D341Med (cell line): Measurements from ENCODE around the gene EP400.

Source experiments
- DNase-seq: peaks from one replicate; pipeline ENCODE4 v3.0.0; 2012; ENCODE audit warnings: low spot score

Gene EP400

GRCh38 chr12:132019891-132020290 is 70.1 kb downstream of the EP400 start:
- DNase-seq, result no peak

- DNase-seq, result no peak
These were observed 70.5 kb downstream of the EP400 start for GRCh38 chr12:132020292-132020691.

GRCh38 chr12:132021031-132021871 is 71.5 kb downstream of the EP400 start:
- DNase-seq, result no peak

GRCh38 chr12:132021965-132022364 is 72.2 kb downstream of the EP400 start:
- no peak for DNase-seq

- DNase-seq, result no peak
These were observed 73.9 kb downstream of the EP400 start for GRCh38 chr12:132023658-132024057.

DNA sequence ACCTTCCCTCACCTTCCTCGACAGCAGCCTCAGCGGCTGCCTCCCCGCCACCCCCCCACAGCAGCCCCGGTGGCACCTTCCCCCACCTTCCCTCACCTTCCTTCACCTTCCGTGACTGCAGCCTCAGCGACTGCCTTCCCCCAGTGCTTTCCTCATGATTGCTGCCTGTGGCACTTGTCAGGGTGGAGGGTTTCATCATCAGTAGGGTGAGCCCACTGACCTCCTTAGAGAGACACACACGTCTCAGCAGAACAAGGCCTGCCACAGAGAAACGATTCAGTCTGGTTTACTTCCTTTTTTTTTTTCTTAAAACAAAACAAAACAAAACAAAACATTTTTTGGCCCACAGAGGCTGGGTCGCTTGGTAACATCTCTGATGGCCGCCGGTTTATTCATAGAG is 75.0 kb downstream of the EP400 start:
- no peak for DNase-seq

DNA sequence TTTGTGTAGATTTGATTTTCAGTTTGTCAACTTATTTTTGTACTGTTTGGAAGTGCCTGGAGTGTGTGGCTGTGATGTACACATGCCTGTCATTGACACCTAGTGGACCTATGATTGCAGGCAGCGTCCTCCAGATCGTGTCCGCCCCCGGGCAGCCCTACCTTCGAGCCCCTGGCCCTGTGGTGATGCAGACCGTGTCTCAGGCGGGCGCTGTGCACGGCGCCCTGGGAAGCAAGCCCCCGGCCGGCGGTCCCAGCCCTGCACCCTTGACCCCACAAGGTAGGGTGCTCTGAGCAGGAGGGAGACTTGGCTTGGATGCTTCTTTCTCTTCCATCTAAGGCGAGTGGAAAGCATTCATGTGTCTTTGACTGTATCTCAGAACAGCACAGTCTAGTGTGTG is 75.8 kb downstream of the EP400 start:
- no peak for DNase-seq

DNA sequence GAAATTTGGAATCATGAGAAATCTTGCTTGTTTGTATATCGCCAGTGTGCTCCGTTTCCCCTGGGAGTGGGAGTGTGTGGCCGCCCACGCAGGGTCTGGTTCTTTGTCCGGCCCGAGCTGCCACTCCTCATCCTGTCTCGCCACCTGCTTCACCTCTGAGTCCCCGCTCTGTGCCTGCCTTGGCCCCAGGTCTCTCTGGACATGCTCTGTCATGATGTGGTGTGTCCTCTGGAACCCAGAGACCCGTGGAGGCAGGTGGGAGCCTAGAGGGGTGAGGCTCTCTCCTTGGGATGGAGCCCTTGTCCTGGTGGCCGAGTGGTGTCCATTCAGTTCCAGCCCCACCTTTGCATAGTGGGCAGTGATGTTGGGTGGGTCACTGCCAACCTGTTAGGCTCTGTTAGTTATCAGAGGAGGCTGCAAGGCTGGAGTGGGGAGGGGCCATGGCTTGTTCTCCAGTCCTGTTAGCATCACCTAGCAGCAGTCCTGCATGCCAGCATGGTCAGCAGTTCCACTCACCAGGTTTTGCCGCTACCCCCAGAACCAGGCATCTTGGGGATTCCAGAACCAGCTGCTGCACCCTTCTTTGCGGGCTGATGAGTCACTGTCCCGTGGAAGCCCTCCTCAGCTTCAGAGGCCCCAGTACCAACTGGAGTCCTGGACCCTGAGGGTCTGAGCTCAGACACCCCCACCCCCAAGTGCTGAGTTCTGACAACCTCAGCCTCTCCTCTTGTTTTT is 76.5 kb downstream of the EP400 start:
- DNase-seq, result no peak

- no peak for DNase-seq
These were observed 77.2 kb downstream of the EP400 start for GRCh38 chr12:132026796-132027500.

DNA sequence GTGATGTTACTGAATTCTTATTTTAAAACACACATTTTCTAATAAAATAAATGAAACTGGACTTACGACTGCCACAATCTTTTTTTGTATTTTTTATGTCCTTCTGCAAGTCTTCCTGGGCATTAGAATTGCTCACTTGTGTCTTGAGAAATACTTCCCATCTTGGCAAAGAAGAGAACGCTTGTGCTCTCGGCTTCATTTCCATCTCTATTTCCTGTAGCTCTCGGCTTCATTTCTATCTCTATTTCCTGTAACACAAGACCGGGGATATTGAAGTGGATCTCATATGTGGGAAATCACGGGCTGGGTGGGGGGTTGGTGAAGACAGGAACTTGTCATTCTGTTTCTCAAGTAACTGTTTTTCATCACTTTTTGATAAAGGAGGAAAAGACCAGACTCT is 77.9 kb downstream of the EP400 start:
- DNase-seq, result no peak

DNA sequence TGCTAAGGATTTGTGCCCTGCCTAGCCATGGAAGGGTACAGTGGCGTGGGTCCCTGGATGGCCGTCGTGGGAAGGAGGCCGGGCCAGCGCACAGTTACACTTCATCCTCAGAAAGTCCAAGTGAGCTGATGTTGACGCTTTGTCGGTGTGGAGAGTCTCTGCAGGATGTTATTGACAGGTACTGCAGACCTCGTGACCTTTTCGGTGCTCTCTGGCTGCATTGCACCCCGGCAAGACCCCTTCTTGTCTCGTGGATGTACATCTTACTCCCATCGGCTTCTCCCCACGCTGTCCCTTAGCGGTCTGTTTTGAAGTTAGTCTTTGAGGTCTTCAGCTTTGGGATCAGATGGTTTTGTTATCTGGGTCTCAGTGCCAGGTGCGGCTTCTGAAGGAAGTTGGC is 78.4 kb downstream of the EP400 start:
- no peak for DNase-seq

DNA sequence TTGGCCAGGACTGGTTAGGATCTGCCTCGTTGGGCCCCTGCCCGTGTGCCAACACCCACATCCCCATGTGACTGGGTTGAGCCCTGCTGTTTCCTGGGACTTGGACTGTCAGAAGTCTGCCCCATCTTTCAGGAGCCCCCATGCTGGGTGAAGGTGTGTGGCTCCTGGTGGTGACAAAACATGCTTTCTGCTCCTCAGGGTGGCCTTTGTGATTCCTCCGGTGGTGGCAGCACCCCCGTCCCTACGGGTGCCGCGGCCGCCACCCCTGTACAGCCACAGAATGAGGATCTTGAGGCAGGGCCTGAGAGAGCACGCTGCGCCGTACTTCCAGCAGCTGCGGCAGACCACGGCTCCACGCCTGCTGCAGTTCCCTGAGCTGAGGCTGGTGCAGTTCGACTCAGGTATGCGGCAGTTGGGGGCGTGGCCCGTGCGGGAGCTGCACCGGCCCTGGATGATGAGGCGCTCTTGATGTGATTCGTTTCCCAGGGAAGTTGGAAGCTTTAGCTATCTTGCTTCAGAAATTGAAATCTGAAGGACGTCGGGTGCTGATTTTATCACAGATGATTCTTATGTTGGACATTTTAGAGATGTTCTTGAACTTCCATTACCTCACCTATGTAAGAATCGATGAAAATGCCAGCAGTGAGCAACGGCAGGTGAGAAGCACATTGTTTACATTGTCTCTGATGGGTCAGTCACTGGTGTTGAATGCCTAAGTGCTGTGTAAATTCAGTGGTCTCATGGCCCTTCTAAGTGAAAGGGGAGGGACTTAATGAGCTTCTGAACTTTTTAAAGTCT is 80.0 kb downstream of the EP400 start:
- DNase-seq, result no peak

DNA sequence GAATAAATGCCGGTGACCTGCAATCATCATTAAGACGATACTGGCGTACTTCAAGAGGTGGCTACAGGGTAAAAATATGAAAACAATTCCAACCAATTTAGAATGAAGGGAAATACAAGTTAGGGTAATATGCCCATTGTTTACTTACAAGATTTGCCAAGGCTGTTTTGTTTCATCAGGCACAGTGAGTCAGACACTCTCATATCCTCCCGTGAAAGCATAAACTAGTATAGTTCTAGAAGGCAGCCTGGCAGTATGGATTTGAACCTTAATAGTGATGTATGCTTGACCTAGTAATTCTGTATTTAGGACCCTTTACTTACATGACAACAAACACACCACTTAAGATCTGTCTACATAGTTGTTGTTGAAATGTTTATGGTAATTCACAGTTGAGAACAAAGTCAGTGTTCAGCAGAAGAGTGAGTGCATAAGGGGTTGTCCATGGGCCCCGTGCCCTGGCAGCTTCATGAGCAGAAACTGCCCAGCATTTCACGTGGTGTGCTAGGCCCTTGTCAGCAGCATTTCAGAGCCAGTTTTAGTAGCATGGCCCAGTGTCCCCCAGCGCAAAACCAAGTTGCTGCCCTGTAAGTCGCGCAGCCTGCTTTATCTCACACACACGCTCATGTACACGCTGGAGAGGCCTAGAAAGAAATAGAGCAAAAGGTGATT is 80.8 kb downstream of the EP400 start:
- no peak for DNase-seq

- DNase-seq, result no peak
These were observed 83.9 kb downstream of the EP400 start for GRCh38 chr12:132033627-132034026.

DNA sequence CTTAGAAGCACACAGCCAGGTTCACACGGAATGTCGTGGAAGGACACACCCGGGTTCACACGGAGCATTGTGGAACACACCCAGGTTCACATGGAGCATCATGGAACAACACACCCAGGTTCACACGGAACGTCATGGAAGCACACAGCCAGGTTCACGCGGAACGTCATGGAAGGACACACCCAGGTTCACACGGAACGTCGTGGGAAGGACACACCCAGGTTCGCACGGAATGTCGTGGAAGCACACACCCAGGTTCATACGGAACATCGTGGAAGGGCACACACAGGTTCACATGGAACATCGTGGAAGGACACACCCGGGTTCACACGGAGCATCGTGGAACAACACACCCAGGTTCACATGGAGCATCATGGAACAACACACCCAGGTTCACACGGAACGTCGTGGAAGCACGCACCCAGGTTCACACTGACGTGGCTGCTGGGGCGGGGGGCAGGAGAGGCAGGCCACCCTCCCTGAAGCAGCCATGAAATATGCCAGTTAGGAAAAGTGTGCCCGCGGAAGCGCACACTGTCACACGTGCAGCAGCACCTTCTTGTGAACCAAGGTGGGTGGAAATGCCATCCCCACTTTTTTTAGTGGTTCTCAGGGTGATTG is 86.4 kb downstream of the EP400 start:
- no peak for DNase-seq

GRCh38 chr12:132040906-132041606 is 91.3 kb downstream of the EP400 start:
- DNase-seq, result no peak

DNA sequence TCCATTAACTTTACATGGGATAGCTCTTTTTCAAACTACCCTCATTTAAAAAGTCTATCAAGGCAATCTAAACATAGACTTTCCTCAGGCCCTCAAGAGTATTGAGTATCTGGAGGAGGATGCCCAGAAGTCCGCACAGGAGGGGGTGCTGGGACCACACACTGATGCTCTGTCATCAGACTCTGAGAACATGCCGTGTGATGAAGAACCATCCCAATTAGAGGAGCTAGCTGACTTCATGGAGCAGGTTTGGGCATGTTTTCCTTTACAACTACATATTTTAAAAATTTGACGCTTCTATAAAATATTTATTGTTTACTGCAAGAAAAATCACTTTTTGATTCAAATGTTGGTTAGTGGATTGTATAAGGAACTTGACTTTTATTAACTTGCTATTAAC is 93.5 kb downstream of the EP400 start:
- DNase-seq, result no peak

GRCh38 chr12:132043770-132044467 is 94.2 kb downstream of the EP400 start:
- DNase-seq, result no peak

DNA sequence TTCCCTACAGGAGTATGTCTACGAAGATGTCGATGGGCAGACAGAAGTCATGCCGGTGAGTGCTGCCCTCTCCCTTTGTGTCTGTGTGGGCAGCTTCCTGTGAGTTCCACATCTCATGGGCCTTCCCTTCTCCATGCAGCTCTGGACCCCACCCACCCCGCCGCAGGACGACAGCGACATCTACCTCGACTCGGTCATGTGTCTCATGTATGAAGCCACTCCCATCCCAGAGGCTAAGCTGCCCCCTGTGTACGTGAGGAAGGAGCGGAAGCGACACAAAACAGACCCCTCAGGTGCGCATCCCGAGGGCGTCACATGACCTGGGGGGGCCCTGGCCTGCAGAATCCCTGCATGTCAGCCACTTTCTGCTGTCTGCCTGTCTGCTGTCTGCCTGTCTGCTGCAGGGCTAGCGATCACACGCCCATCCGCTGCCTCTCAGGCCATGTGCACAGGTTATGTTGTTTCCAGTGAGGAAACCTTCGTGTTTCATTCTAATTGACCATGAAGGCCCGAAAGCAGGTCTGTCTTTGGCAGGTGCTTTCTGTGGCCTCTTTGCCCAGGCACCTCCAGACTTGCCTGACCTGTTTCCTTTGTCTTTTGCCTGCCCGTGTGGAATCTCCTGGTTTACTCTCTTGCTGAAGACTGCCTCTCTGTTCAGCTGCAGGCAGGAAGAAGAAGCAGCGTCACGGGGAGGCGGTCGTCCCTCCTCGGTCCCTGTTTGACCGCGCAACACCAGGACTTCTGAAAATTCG is 95.1 kb downstream of the EP400 start:
- no peak for DNase-seq
